Keratinocyte (primary cell): ENCODE data around the gene CDKAL1. TPM values are rescaled to one million over a fixed set of nuclear protein-coding genes. Genes with fewer than 3 reads are reported as not detected.
"Not testable (repeated sequence)": the region's sequence is repeated elsewhere in the genome, so short reads cannot be mapped to it uniquely, and the experiment has no call there.

Source experiments
- DNase-seq: peaks from one replicate; pipeline ENCODE4 v3.0.0-alpha.2; 2011; ENCODE audit warnings: low read depth, missing footprints, low spot score
- FAIRE-seq: peaks from 2 replicates; lab custom pipeline; 2011; peaks lifted over from hg19 to GRCh38; lab: Jason Lieb, UNC
- H2AFZ ChIP-seq: 2 replicates; pipeline ENCODE4 v1.6.0; 2012; ENCODE audit warnings: low read length, control low read depth, inconsistent platforms; ENCODE audit not compliant: control insufficient read depth
- H3K27ac ChIP-seq: 2 replicates; pipeline ENCODE4 v1.5.1; 2011; ENCODE audit warnings: low read length; ENCODE audit not compliant: control insufficient read depth, insufficient read depth
- H3K27me3 ChIP-seq: 3 replicates; pipeline ENCODE4 v1.6.0; 2011; ENCODE audit warnings: low read length; ENCODE audit not compliant: control insufficient read depth, insufficient read depth; ENCODE audit errors: extremely low read depth
- H3K36me3 ChIP-seq, 2 experiments: 2 replicates in 1 of 2; 3 replicates in 1 of 2; pipeline ENCODE4 v1.5.1; 2011; ENCODE audit warnings: low read length in 2 of 2, mild to moderate bottlenecking in 1 of 2; ENCODE audit not compliant: control insufficient read depth in 2 of 2, insufficient read depth in 2 of 2; ENCODE audit errors: extremely low read depth in 1 of 2
- H3K4me1 ChIP-seq: 3 replicates; pipeline ENCODE4 v1.5.1; 2011; ENCODE audit warnings: low read length; ENCODE audit not compliant: control insufficient read depth, insufficient read depth; ENCODE audit errors: extremely low read depth
- H3K4me2 ChIP-seq: 3 replicates; pipeline ENCODE4 v1.6.0; 2011; ENCODE audit warnings: low read depth, low read length; ENCODE audit not compliant: control insufficient read depth, insufficient read depth; ENCODE audit errors: extremely low read depth
- H3K4me3 ChIP-seq, 3 experiments: fragments of 200-600 bp in 1 of 3; sonication (generic) in 1 of 3; 2 replicates in 2 of 3; 3 replicates in 1 of 3; pipeline ENCODE4 v1.5.1; 2011 to 2016; ENCODE audit warnings: low read length in 3 of 3, mild to moderate bottlenecking in 3 of 3, control low read depth in 2 of 3, inconsistent platforms in 1 of 3, low read depth in 1 of 3, mixed read lengths in 1 of 3, mixed run types in 1 of 3, moderate library complexity in 1 of 3; ENCODE audit not compliant: control insufficient read depth in 2 of 3, insufficient read depth in 2 of 3; ENCODE audit errors: extremely low read depth in 1 of 3
- H3K79me2 ChIP-seq: 2 replicates; pipeline ENCODE4 v1.6.0; 2012; ENCODE audit warnings: low read length; ENCODE audit not compliant: control insufficient read depth, insufficient read depth
- H3K9ac ChIP-seq: 3 replicates; pipeline ENCODE4 v1.6.0; 2011; ENCODE audit warnings: low read length; ENCODE audit not compliant: control insufficient read depth, insufficient read depth; ENCODE audit errors: extremely low read depth
- H3K9me1 ChIP-seq: 3 replicates; pipeline ENCODE4 v1.6.0; 2011; ENCODE audit warnings: low read length; ENCODE audit not compliant: control insufficient read depth, insufficient read depth; ENCODE audit errors: extremely low read depth
- H3K9me3 ChIP-seq: 2 replicates; pipeline ENCODE4 v1.5.1; 2012; ENCODE audit warnings: low read depth, low read length; ENCODE audit not compliant: control insufficient read depth
- H4K20me1 ChIP-seq: 3 replicates; pipeline ENCODE4 v1.6.0; 2011; ENCODE audit warnings: low read length; ENCODE audit not compliant: control insufficient read depth, insufficient read depth; ENCODE audit errors: extremely low read depth
- EZH2 ChIP-seq: IDR thresholded peaks from one replicate; pipeline ENCODE4 v1.6.1; 2012; ENCODE audit warnings: inconsistent platforms, mild to moderate bottlenecking, low read length, moderate library complexity
- dilution Hi-C: fragments of 300-500 bp; cut with MboI; formaldehyde crosslinking; loops from one replicate; pipeline ENCODE4 v1.7.0; 2020; ENCODE audit warnings: low sequenced_read_pairs; ENCODE audit not compliant: extremely low pct_ligation_motif_present
- polyA plus RNA-seq, 5 experiments: library from polyadenylated mRNA; depleted of rRNA in 3 of 5; stranded (reverse) in 3 of 5; stranded (forward) in 1 of 5; unstranded in 1 of 5; fragments of >200 nt; gene quantifications; 1 replicate in 1 of 5; 2 replicates in 3 of 5; 3 replicates in 1 of 5; pipeline versions ENCODE4 v1.2.1 to v1.2.3, GENCODE V29; 2011 to 2012; ENCODE audit warnings: missing spikeins in 2 of 5, low read depth in 1 of 5, low replicate concordance in 1 of 5
- TF ChIP-seq, protein P1 (sequence below), 3 experiments: IDR thresholded peaks in 1 of 3; conservative IDR thresholded peaks in 1 of 3; optimal IDR thresholded peaks in 1 of 3; 2 replicates in 2 of 3; 3 replicates in 1 of 3; pipeline versions ENCODE3 to v1.5.1; 2011; ENCODE audit warnings: low read length in 3 of 3, mild to moderate bottlenecking in 3 of 3, moderate library complexity in 2 of 3, control low read depth in 1 of 3, inconsistent platforms in 1 of 3; ENCODE audit not compliant: insufficient read depth in 2 of 3; ENCODE audit errors: extremely low read depth in 1 of 3

The CDKAL1 gene
- polyA plus RNA-seq, 1 donor (not counting 4 experiments of a cell fraction or from before 2014, with no cell fraction given) = 5.6 TPM

DNA sequence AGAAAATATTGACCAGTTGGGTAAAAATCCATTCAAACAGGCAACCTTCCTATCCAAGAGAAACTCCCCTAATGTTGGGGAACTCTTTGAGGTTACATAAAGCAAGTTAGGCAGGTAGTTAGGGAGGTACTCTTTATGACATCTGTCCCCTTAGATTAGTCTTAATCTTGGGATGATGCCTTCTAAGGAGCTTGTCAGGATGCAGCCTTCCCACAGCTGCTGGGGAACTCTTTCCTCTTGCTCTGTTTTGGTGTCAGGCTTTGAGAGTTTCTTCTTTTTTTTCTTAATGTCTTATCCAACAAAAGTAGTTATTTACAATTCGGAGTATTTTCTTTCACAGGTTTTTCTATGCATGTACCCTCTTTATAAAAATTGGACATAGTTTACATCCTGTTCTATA, 194.8 kb downstream of the CDKAL1 start:
- no peak overlapping the region for H3K4me3 ChIP-seq
- no peaks in the 10 kb centered on the region for H3K79me2 ChIP-seq
- no peak overlapping the region for H2AFZ ChIP-seq
- dilution Hi-C loops = no loop called here
- H3K9me1 ChIP-seq = no peaks in the 10 kb centered on the region
- H3K4me2 ChIP-seq = no peak overlapping the region
- H3K9me3 ChIP-seq = no peaks in the 10 kb centered on the region
- no peak overlapping the region for H3K27ac ChIP-seq
- TF ChIP-seq EZH2 = no peak
- TF ChIP-seq, protein P1, sequence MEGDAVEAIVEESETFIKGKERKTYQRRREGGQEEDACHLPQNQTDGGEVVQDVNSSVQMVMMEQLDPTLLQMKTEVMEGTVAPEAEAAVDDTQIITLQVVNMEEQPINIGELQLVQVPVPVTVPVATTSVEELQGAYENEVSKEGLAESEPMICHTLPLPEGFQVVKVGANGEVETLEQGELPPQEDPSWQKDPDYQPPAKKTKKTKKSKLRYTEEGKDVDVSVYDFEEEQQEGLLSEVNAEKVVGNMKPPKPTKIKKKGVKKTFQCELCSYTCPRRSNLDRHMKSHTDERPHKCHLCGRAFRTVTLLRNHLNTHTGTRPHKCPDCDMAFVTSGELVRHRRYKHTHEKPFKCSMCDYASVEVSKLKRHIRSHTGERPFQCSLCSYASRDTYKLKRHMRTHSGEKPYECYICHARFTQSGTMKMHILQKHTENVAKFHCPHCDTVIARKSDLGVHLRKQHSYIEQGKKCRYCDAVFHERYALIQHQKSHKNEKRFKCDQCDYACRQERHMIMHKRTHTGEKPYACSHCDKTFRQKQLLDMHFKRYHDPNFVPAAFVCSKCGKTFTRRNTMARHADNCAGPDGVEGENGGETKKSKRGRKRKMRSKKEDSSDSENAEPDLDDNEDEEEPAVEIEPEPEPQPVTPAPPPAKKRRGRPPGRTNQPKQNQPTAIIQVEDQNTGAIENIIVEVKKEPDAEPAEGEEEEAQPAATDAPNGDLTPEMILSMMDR (optimal IDR thresholded peaks at IDR 0.05 in 1 of 3, IDR thresholded peaks at IDR 0.05 in 1 of 3, conservative IDR thresholded peaks at IDR 0.05 in 1 of 3; ENCODE audit: extremely low read depth in 1 of 3, insufficient read depth in 2 of 3, low read length in 3 of 3) = no peak
- no peaks in the 10 kb centered on the region for H3K4me1 ChIP-seq
- no peaks in the 10 kb centered on the region for H3K36me3 ChIP-seq
- H3K9ac ChIP-seq = no peak overlapping the region
- no peaks in the 10 kb centered on the region for H4K20me1 ChIP-seq
- no peaks in the 10 kb centered on the region for H3K27me3 ChIP-seq
- no peak for DNase-seq
- FAIRE-seq = no peak

DNA sequence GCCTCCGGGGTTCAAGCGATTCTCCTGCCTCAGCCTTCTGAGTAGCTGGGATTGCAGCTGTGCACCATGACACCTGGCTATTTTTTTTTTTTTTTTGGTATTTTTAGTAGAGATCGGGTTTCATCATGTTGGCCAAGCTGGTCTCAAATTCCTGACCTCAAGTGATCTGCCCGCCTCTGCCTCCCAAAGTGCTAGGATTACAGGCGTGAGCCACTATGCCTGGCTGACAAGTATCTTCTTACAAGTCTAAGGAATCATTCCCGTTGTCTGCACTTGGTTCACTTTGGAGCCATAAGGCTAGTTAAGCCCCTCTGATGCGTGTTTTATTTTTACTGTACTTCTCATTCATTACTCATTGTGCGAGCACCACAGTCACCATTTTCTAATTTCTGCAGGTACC, 198.1 kb downstream of the CDKAL1 start:
- H3K36me3 ChIP-seq, H2AFZ ChIP-seq, H3K27me3 ChIP-seq, H3K27ac ChIP-seq, H3K9me1 ChIP-seq, DNase-seq, H3K4me3 ChIP-seq, H3K4me1 ChIP-seq, H3K79me2 ChIP-seq, H4K20me1 ChIP-seq, FAIRE-seq, H3K9me3 ChIP-seq, H3K9ac ChIP-seq, dilution Hi-C loops, H3K4me2 ChIP-seq: not testable (repeated sequence)

DNA sequence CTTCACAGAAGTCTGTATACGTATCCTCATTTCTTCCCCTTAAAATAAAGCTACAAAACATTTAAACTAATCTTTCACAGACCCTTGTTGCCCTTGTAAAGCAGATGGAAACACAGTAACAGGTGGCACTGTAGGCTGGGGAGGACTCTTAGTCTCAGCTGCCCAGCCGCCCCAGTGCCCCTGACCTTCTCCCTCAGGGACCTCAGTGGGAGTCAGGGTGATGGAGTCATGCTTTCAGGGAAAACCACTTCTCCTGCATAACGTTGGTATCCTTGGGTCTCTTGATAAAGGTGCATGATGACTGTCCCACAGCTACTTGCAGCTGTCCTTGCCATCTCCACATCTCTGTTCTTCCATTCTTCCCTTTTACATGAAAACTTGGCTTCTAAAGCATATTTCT, 198.6 kb downstream of the CDKAL1 start:
- Histone ChIP-seq H3K36me3 (no peaks in the 10 kb centered on the region), H2AFZ (no peak overlapping the region), H4K20me1 (no peaks in the 10 kb centered on the region), H3K4me1 (no peaks in the 10 kb centered on the region), H3K27me3 (no peaks in the 10 kb centered on the region), H3K9me3 (no peaks in the 10 kb centered on the region), H3K9ac (no peak overlapping the region), H3K4me3 (no peak overlapping the region), H3K27ac (no peak overlapping the region), H3K4me2 (no peak overlapping the region), H3K9me1 (no peaks in the 10 kb centered on the region), H3K79me2 (no peaks in the 10 kb centered on the region)
- TF ChIP-seq, protein P1 (optimal IDR thresholded peaks at IDR 0.05 in 1 of 3, IDR thresholded peaks at IDR 0.05 in 1 of 3, conservative IDR thresholded peaks at IDR 0.05 in 1 of 3; ENCODE audit: extremely low read depth in 1 of 3, insufficient read depth in 2 of 3, low read length in 3 of 3) = no peak
- no peak for TF ChIP-seq EZH2
- dilution Hi-C loops = no loop called here
- FAIRE-seq (no peak), DNase-seq (no peak)
